Panc1 (cell line): ENCODE measurements around the gene VIT. TPM values are rescaled to one million over a fixed set of nuclear protein-coding genes. Genes with fewer than 3 reads are reported as not detected.

Source experiments
- ATAC-seq: fragments of 200-7000 bp; cut with Tn5 transposase; 2 replicates; pipeline ENCODE4 v1.9.1; 2020; ENCODE audit warnings: mild to moderate bottlenecking, moderate library complexity
- BruUV-seq: library from RNA; stranded (reverse); fragments of 400-500 nt; replicated peaks from 2 replicates; lab custom pipeline; 2021; lab: Mats Ljungman, UMichigan
- CTCF ChIA-PET: fragments of 300-600 bp; sonication (Branson Sonifier 250); formaldehyde crosslinking; loops from one replicate; lab custom pipeline; 2022; ENCODE audit warnings: antibody characterized with exemption; lab: Charles Lee
- POLR2A ChIA-PET: fragments of 300-600 bp; sonication (Branson Sonifier 250); formaldehyde crosslinking; loops from one replicate; lab custom pipeline; 2022; ENCODE audit warnings: antibody characterized with exemption; lab: Charles Lee
- DNase-seq: peaks from one replicate; pipeline ENCODE4 v3.0.0-alpha.2; 2010; ENCODE audit warnings: low read depth, low spot score
- H3K27ac ChIP-seq: 2 replicates; pipeline ENCODE4 v1.5.1; 2011; ENCODE audit warnings: mild to moderate bottlenecking, low read length, inconsistent platforms
- H3K27me3 ChIP-seq: fragments of 200-500 bp; sonication (Bioruptor generic); 2 replicates; pipeline ENCODE4 v1.6.0; 2014; ENCODE audit warnings: low read length, inconsistent platforms; ENCODE audit not compliant: control insufficient read depth, insufficient read depth
- H3K36me3 ChIP-seq: fragments of 200-500 bp; sonication (Bioruptor generic); 2 replicates; pipeline ENCODE4 v1.5.1; 2014; ENCODE audit warnings: inconsistent platforms, mild to moderate bottlenecking, low read length, moderate library complexity; ENCODE audit not compliant: control insufficient read depth, insufficient read depth
- H3K4me1 ChIP-seq: 2 replicates; pipeline ENCODE4 v1.5.1; 2011; ENCODE audit warnings: inconsistent platforms, mild to moderate bottlenecking, low read length, moderate library complexity; ENCODE audit not compliant: control insufficient read depth, insufficient read depth
- H3K4me3 ChIP-seq, 2 experiments: 2 replicates each; pipeline ENCODE4 v1.5.1; 2011 to 2012; ENCODE audit warnings: low read depth in 2 of 2, low read length in 2 of 2, mild to moderate bottlenecking in 2 of 2, inconsistent platforms in 1 of 2, moderate library complexity in 1 of 2
- H3K9me3 ChIP-seq: fragments of 200-500 bp; sonication (Bioruptor generic); 2 replicates; pipeline ENCODE4 v1.5.1; 2014; ENCODE audit warnings: low read depth, mild to moderate bottlenecking, inconsistent platforms, low read length, moderate library complexity; ENCODE audit not compliant: control insufficient read depth, insufficient read depth
- POLR2AphosphoS5 ChIP-seq: IDR thresholded peaks from 2 replicates; pipeline ENCODE4 v1.6.1; 2012; ENCODE audit warnings: mild to moderate bottlenecking, low read depth, low read length, moderate library complexity
- SIN3A ChIP-seq: IDR thresholded peaks from 2 replicates; pipeline ENCODE4 v1.6.1; 2012; ENCODE audit warnings: low read depth, mild to moderate bottlenecking, low read length, moderate library complexity, borderline replicate concordance; ENCODE audit not compliant: insufficient read depth
- TCF7L2 ChIP-seq: IDR thresholded peaks from 2 replicates; pipeline ENCODE4 v1.6.1; 2011; ENCODE audit warnings: mild to moderate bottlenecking, low read depth, low read length, inconsistent platforms
- in situ Hi-C: cut with HindIII; loops from 2 replicates; pipeline ENCODE4 v1.10.0; 2016; ENCODE audit warnings: low sequenced_read_pairs, low pct_unique_long_range_greater_than_20kb
- intact Hi-C: fragments of 100-400 bp; cut with micrococcal nuclease; formaldehyde crosslinking; loops from one replicate; pipeline ENCODE4 v1.10.0; 2022; ENCODE audit not compliant: unreplicated experiment
- total RNA-seq: library from RNA; stranded (reverse); gene quantifications from one replicate; pipeline ENCODE4 v1.2.1, GENCODE V29; 2021; ENCODE audit not compliant: unreplicated experiment
- TF ChIP-seq, protein P1 (sequence below): fragments of 450-650 bp; IDR thresholded peaks from 2 replicates; pipeline ENCODE4 v1.5.1; 2017; ENCODE audit warnings: mild to moderate bottlenecking
- TF ChIP-seq, protein P2 (sequence below), 2 experiments: IDR thresholded peaks; 2 replicates each; pipeline ENCODE4 v1.6.1; 2011 to 2012; ENCODE audit warnings: low read depth in 2 of 2, control low read depth in 1 of 2, low read length in 1 of 2, mild to moderate bottlenecking in 1 of 2, moderate library complexity in 1 of 2; ENCODE audit not compliant: insufficient read depth in 1 of 2

The VIT gene
- total RNA-seq, 1 experiment from 2014 or later = 0.77 TPM

- no TSS peak for BruUV-seq
- in situ Hi-C loops (no loop called here), intact Hi-C loops (no loop called here)
- H3K27me3 ChIP-seq = no peaks in the 10 kb centered on the region
- ChIA-PET CTCF (no interaction called here), POLR2A (no interaction called here)
- H3K36me3 ChIP-seq = no peaks in the 10 kb centered on the region
- H3K4me1 ChIP-seq = peaks cover 1% of the 10 kb centered on the region; the same call in 1 of the 2 replicates
- DNase-seq (no peak), ATAC-seq (no peak)
- no peak overlapping the region for H3K4me3 ChIP-seq
- H3K27ac ChIP-seq = no peak overlapping the region
- no peaks in the 10 kb centered on the region for H3K9me3 ChIP-seq
- TF ChIP-seq SIN3A = no peak
- TF ChIP-seq, protein P1, sequence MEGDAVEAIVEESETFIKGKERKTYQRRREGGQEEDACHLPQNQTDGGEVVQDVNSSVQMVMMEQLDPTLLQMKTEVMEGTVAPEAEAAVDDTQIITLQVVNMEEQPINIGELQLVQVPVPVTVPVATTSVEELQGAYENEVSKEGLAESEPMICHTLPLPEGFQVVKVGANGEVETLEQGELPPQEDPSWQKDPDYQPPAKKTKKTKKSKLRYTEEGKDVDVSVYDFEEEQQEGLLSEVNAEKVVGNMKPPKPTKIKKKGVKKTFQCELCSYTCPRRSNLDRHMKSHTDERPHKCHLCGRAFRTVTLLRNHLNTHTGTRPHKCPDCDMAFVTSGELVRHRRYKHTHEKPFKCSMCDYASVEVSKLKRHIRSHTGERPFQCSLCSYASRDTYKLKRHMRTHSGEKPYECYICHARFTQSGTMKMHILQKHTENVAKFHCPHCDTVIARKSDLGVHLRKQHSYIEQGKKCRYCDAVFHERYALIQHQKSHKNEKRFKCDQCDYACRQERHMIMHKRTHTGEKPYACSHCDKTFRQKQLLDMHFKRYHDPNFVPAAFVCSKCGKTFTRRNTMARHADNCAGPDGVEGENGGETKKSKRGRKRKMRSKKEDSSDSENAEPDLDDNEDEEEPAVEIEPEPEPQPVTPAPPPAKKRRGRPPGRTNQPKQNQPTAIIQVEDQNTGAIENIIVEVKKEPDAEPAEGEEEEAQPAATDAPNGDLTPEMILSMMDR = no peak
- no peak for TF ChIP-seq TCF7L2
- TF ChIP-seq POLR2AphosphoS5 = no peak
- TF ChIP-seq, protein P2, sequence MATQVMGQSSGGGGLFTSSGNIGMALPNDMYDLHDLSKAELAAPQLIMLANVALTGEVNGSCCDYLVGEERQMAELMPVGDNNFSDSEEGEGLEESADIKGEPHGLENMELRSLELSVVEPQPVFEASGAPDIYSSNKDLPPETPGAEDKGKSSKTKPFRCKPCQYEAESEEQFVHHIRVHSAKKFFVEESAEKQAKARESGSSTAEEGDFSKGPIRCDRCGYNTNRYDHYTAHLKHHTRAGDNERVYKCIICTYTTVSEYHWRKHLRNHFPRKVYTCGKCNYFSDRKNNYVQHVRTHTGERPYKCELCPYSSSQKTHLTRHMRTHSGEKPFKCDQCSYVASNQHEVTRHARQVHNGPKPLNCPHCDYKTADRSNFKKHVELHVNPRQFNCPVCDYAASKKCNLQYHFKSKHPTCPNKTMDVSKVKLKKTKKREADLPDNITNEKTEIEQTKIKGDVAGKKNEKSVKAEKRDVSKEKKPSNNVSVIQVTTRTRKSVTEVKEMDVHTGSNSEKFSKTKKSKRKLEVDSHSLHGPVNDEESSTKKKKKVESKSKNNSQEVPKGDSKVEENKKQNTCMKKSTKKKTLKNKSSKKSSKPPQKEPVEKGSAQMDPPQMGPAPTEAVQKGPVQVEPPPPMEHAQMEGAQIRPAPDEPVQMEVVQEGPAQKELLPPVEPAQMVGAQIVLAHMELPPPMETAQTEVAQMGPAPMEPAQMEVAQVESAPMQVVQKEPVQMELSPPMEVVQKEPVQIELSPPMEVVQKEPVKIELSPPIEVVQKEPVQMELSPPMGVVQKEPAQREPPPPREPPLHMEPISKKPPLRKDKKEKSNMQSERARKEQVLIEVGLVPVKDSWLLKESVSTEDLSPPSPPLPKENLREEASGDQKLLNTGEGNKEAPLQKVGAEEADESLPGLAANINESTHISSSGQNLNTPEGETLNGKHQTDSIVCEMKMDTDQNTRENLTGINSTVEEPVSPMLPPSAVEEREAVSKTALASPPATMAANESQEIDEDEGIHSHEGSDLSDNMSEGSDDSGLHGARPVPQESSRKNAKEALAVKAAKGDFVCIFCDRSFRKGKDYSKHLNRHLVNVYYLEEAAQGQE (IDR thresholded peaks at IDR 0.05; ENCODE audit: insufficient read depth in 1 of 2, low read depth in 2 of 2, low read length in 1 of 2) = no peak
Measured at GRCh38 chr2:36727550-36727949, 31.0 kb downstream of the VIT start.

DNA sequence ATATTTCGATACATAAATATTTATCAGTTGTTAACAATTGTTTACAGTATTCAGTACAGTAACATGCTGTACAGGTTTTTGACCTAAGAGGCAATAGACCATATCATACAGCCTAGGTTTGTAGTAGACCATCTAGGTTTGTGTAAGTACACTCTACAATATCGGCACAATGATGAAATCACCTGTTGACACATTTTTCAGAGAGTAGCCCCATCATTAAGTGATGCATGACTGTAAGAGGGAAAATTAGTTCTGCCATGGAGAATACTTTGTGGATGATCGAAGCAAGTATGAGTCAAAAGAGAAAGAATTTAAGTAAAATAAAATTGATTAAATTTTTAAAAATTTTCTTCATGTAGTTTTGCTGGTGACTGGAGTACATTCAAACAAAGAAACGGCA, 32.6 kb downstream of the VIT start:
- intact Hi-C loops (no loop called here), in situ Hi-C loops (no loop called here)
- ChIA-PET CTCF (no interaction called here), POLR2A (no interaction called here)
- H3K9me3 ChIP-seq = no peaks in the 10 kb centered on the region
- no peak overlapping the region for H3K27ac ChIP-seq
- no peak for TF ChIP-seq SIN3A
- TF ChIP-seq TCF7L2 = no peak
- TF ChIP-seq POLR2AphosphoS5 = no peak
- TF ChIP-seq, protein P1 = no peak
- TF ChIP-seq, protein P2 (IDR thresholded peaks at IDR 0.05; ENCODE audit: insufficient read depth in 1 of 2, low read depth in 2 of 2, low read length in 1 of 2) = no peak
- H3K27me3 ChIP-seq = no peaks in the 10 kb centered on the region
- H3K4me1 ChIP-seq = no peaks in the 10 kb centered on the region
- no peaks in the 10 kb centered on the region for H3K36me3 ChIP-seq
- DNase-seq = no peak
- H3K4me3 ChIP-seq = no peak overlapping the region
- no TSS peak for BruUV-seq
- ATAC-seq = no peak
